Articular chondrocyte of knee joint (primary cell): ENCODE results near the gene LRP2BP. TPM values are rescaled to one million over a fixed set of nuclear protein-coding genes. Genes with fewer than 3 reads are reported as not detected.

Experiments
- small RNA-seq: library from RNA; depleted of rRNA; stranded (forward); fragments of <200 nt; gene quantifications from one replicate; pipeline ENCODE3, GENCODE V24; 2012
- total RNA-seq: library from RNA; depleted of rRNA; stranded (reverse); fragments of >200 nt; gene quantifications from 2 replicates; pipeline ENCODE4 v1.2.3, GENCODE V29; 2012

The LRP2BP gene
- 1.0 and 1.4 TPM in 2 replicates for total RNA-seq

DNA sequence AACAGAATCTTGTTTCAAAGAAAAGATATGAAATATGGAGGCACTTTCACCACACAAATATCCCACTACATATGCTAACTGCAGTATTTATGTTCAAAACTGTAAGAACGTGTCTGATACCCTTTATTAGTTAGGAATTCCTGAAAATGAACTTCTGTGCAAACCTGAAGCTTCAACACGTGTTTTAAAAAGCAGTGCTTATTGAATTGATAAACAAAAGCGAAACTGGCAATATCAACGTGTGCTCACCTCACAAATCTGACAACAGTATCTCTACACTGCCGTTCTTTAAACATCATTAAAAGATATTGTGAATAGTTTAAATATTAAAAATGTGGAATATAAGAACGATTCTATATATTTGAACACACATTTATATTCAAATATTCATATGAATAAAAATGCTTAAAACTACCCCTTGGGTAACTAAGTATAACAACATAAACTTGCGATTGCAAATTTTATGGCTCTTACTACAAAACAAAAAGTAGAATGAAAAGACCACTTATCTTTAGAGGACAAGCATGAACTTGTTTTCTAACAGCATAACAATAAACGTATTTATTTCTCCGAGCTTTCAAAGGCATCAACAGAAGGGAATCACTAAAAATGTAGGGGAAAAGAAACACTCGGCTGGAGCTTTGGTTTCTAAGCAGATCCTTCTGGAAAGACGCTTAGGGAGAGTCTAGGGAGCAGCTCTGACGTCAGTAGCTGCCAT, at the start of gene LRP2BP:
Gene LRP2BP, minus strand, starts transcription at position 687 of the 718 bp plus-strand sequence. CDS start 17,738 bp downstream, outside the sequence.

DNA sequence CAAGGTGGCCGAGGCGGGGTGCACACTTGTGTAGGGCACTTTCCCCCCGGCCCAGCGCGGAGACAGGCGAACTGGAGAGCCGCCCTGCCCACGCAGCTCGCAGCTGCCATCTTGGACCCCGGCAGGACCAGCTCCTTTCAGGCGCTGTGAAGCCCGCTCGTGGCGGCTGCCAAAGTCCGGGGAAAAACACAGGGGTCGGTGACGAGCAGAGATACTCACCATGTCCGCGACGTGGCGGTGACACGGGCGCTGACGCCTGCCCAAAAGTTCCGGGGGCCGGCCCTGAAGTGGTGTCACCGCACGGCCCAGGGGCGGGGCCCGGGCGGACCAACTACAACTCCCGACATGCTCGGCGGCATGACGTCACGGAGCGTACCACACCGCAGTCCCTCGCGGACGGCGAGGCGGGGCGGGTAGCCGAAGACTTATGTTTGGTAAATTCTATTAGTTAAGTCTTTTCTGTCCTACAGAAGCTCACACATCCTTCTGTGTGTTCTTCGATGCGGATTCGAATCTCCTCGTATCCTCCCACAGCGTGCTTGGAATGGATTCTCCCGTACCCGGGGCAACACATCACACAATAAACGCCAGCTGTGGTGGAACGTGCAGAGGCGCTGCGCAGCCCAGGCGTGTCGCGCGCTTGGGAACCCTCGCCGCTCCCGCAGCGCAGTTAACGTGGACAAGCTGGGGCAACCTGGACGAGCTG, 30.1 kb upstream of the LRP2BP start, which contains the start of gene UFSP2:
Gene UFSP2, minus strand, starts transcription at position 318 of the 706 bp plus-strand sequence. Its CDS starts 96 bp downstream, at position 222.

DNA sequence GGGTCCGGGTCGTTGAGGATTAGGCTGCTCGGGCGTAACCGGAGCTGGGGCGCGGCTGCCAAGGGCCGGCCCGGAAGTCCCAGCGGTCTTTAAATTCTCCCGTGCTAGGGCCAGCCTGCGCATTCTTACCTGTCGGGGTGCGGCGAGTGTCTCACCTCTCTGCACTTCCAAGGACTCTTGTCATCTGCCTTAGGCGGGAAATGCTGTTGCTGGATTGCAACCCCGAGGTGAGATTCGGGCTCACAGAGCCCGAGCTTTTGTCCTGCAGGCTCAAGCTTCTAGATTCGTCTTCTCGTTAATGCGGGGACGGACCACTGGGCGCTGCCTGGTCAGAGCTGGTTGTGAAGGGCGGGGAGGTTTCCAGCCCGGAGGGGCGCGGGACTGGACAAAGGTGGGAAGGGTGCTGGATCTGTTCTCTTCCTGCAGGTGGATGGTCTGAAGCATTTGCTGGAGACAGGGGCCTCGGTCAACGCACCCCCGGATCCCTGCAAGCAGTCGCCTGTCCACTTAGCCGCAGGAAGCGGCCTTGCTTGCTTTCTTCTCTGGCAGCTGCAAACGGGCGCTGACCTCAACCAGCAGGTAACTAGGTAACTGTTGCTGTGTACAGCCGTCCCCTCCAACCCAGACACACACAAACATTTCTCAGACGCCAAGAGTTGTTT, 1.1 kb upstream of the LRP2BP start, which contains the start of gene ANKRD37:
Gene ANKRD37, plus strand, starts transcription at position 118 of the 662 bp plus-strand sequence. Its CDS starts 83 bp downstream, at position 201.

Small RNAs within 50 kb of the gene (small RNA-seq; reads per million reads assigned to genes)
- not detected for gene RF00019

Other genes starting within 250 kb of the LRP2BP start
- gene CFAP97, start 191.9 kb downstream of the LRP2BP start, total RNA-seq, result 65.6 and 69.1 TPM in 2 replicates
- 36.2 and 41.4 TPM in 2 replicates for gene SNX25, start 186.3 kb downstream of the LRP2BP start, total RNA-seq
- 7.2 and 10.4 TPM in 2 replicates for gene ANKRD37, start 917 bp upstream of the LRP2BP start, total RNA-seq
- gene UFSP2, start 30.0 kb upstream of the LRP2BP start, total RNA-seq, result 49.1 and 52.3 TPM in 2 replicates
- gene CCDC110, start 75.8 kb upstream of the LRP2BP start, total RNA-seq, result 5.0 and 7.1 TPM in 2 replicates
- gene PDLIM3, start 139.6 kb upstream of the LRP2BP start, total RNA-seq, result 2.7 and 8.2 TPM in 2 replicates